ENCODE measurements around the gene DLG1. TPM values are rescaled to one million over a fixed set of nuclear protein-coding genes. Genes with fewer than 3 reads are reported as not detected.

The DLG1 gene
- total RNA-seq, 1 experiment from 2014 or later: 107 TPM

DNA sequence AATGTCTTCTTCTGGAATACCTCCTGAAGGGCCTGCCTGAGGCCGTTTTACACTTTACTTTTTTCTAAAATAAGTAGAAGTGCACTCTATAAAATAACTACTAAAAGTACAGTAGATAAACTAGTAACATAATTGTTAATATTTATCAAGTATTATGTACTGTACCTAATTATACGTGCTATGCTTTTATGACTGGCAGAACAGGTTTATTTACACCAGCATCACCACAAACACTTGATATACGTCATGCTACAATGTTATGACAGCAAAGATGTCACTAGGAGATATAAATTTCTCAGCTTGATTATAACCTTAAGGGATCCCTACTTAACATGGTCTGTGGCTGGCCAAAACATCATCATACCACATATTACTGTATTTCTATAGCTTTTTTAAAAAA is 29.4 kb downstream of the DLG1 start:
- BruUV-seq (replicated peaks): no TSS peak
- Histone ChIP-seq H3K4me1 (ENCODE audit: insufficient read depth, low read length, poor library complexity, severe bottlenecking) (peaks cover 9% of the 10 kb centered on the region), H3K9me3 (ENCODE audit: low read depth, low read length, poor library complexity, severe bottlenecking) (no peaks in the 10 kb centered on the region), H3K4me3 (ENCODE audit: low read depth, low read length, poor library complexity, severe bottlenecking) (no peak overlapping the region), H3K36me3 (ENCODE audit: insufficient read depth, low read length, poor library complexity, severe bottlenecking) (peaks cover 5% of the 10 kb centered on the region), H3K27me3 (replicated peaks; ENCODE audit: insufficient read depth, low read depth, low read length, poor library complexity) (no peaks in the 10 kb centered on the region), H3K27ac (ENCODE audit: low read depth, low read length, poor library complexity, severe bottlenecking) (no peak overlapping the region)
- POLR2A ChIA-PET (ENCODE audit: low non-redundant PET): no interaction called here
- TF ChIP-seq EZH2 (IDR thresholded peaks at IDR 0.05; ENCODE audit: borderline replicate concordance, low read depth, low read length, poor library complexity, severe bottlenecking): no peak
- TF ChIP-seq, protein P1, sequence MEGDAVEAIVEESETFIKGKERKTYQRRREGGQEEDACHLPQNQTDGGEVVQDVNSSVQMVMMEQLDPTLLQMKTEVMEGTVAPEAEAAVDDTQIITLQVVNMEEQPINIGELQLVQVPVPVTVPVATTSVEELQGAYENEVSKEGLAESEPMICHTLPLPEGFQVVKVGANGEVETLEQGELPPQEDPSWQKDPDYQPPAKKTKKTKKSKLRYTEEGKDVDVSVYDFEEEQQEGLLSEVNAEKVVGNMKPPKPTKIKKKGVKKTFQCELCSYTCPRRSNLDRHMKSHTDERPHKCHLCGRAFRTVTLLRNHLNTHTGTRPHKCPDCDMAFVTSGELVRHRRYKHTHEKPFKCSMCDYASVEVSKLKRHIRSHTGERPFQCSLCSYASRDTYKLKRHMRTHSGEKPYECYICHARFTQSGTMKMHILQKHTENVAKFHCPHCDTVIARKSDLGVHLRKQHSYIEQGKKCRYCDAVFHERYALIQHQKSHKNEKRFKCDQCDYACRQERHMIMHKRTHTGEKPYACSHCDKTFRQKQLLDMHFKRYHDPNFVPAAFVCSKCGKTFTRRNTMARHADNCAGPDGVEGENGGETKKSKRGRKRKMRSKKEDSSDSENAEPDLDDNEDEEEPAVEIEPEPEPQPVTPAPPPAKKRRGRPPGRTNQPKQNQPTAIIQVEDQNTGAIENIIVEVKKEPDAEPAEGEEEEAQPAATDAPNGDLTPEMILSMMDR (conservative IDR thresholded peaks at IDR 0.05; ENCODE audit: low read depth, low read length): no peak
- CTCF ChIA-PET: no interaction called here
- intact Hi-C loops (cut with micrococcal nuclease; ENCODE audit: unreplicated experiment): no loop called here
- DNase-seq (ENCODE audit: low spot score): no peak

DNA sequence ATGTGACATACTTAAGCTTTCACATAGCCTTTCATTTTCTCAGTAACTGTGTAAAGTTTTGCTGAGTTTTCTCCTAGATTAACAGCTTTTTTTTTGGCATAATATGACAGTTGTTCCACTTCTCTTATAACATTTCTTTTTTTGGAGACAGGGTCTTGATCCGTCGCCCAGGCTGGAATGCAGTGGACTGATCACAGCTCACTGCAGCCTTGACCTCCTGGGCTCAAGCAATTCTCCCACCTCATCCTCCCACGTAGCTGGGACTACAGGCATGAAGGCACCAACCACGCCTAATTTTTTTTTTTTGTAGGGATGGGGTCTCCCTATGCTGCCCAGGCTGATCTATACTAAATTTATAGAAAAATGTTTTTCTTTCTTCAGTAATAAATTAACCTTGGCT is 30.1 kb downstream of the DLG1 start:
- TF ChIP-seq, protein P1 (conservative IDR thresholded peaks at IDR 0.05; ENCODE audit: low read depth, low read length): no peak
- TF ChIP-seq EZH2 (IDR thresholded peaks at IDR 0.05; ENCODE audit: borderline replicate concordance, low read depth, low read length, poor library complexity, severe bottlenecking): no peak
- no peaks in the 10 kb centered on the region for H3K27me3 ChIP-seq (replicated peaks; ENCODE audit: insufficient read depth, low read depth, low read length, poor library complexity)
- POLR2A ChIA-PET (ENCODE audit: low non-redundant PET): no interaction called here
- peaks cover 5% of the 10 kb centered on the region for H3K36me3 ChIP-seq (ENCODE audit: insufficient read depth, low read length, poor library complexity, severe bottlenecking)
- intact Hi-C loops (cut with micrococcal nuclease; ENCODE audit: unreplicated experiment): no loop called here
- no peaks in the 10 kb centered on the region for H3K9me3 ChIP-seq (ENCODE audit: low read depth, low read length, poor library complexity, severe bottlenecking)
- H3K4me3 ChIP-seq (ENCODE audit: low read depth, low read length, poor library complexity, severe bottlenecking): no peak overlapping the region
- H3K27ac ChIP-seq (ENCODE audit: low read depth, low read length, poor library complexity, severe bottlenecking): no peak overlapping the region
- H3K4me1 ChIP-seq (ENCODE audit: insufficient read depth, low read length, poor library complexity, severe bottlenecking): peaks cover 9% of the 10 kb centered on the region
- BruUV-seq (replicated peaks): no TSS peak
- DNase-seq (ENCODE audit: low spot score): no peak
- CTCF ChIA-PET: no interaction called here

DNA sequence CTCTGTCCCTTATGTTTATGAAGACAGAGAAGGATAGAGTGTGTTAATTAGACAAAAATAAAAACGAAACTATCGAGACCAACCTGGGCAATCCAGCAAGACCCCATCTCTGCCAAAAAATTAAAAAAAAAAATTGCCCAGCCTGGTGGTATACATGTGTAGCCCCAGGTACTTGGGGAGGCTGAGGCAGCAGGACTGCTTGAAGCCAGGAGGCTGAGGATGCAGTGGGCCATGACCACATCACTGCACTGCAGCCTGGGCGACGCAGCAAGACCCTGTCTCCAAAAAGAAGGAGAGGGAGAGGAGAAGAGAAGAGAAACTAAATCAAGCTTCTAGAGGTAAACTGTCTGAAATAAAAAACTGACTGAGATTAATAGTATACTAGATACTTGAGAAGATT is 32.1 kb downstream of the DLG1 start:
- Histone ChIP-seq H3K27me3 (replicated peaks; ENCODE audit: insufficient read depth, low read depth, low read length, poor library complexity) (no peaks in the 10 kb centered on the region), H3K4me3 (ENCODE audit: low read depth, low read length, poor library complexity, severe bottlenecking) (no peak overlapping the region), H3K9me3 (ENCODE audit: low read depth, low read length, poor library complexity, severe bottlenecking) (no peaks in the 10 kb centered on the region), H3K36me3 (ENCODE audit: insufficient read depth, low read length, poor library complexity, severe bottlenecking) (peaks cover 5% of the 10 kb centered on the region), H3K27ac (ENCODE audit: low read depth, low read length, poor library complexity, severe bottlenecking) (no peak overlapping the region), H3K4me1 (ENCODE audit: insufficient read depth, low read length, poor library complexity, severe bottlenecking) (peaks cover 10% of the 10 kb centered on the region)
- no peak for DNase-seq (ENCODE audit: low spot score)
- TF ChIP-seq EZH2 (IDR thresholded peaks at IDR 0.05; ENCODE audit: borderline replicate concordance, low read depth, low read length, poor library complexity, severe bottlenecking): no peak
- TF ChIP-seq, protein P1 (conservative IDR thresholded peaks at IDR 0.05; ENCODE audit: low read depth, low read length): no peak
- no TSS peak for BruUV-seq (replicated peaks)
- intact Hi-C loops (cut with micrococcal nuclease; ENCODE audit: unreplicated experiment): no loop called here
- CTCF ChIA-PET: no interaction called here
- POLR2A ChIA-PET (ENCODE audit: low non-redundant PET): no interaction called here
